ENCODE data around the gene ADCY1.
"Not testable (repeated sequence)": the region's sequence is repeated elsewhere in the genome, so short reads cannot be mapped to it uniquely, and the experiment has no call there.

- TF ChIP-seq CTCF (IDR thresholded peaks at IDR 0.05; ENCODE audit: extremely low read depth in 1 of 2, insufficient read depth in 1 of 2, low read depth in 1 of 2, low read length in 2 of 2); GATA2 (IDR thresholded peaks at IDR 0.05; ENCODE audit: insufficient read depth, insufficient read length, low read depth, low read length): not testable (repeated sequence)
Observed at GRCh38 chr7:45548917-45549316, 25.3 kb upstream of the ADCY1 start.

Measured in endothelial cell of umbilical vein (primary cell).